Mononuclear cell (primary cell): ENCODE data around the gene C4orf51. TPM values are rescaled to one million over a fixed set of nuclear protein-coding genes. Genes with fewer than 3 reads are reported as not detected.
"Not testable (repeated sequence)": the region's sequence is repeated elsewhere in the genome, so short reads cannot be mapped to it uniquely, and the experiment has no call there.

ENCODE experiments used
- H3K27me3 ChIP-seq: 2 replicates; pipeline ENCODE4 v1.6.0; 2011; ENCODE audit warnings: low read length, control low read depth; ENCODE audit not compliant: insufficient read depth
- H3K4me1 ChIP-seq: 2 replicates; pipeline ENCODE4 v1.5.1; 2011; ENCODE audit warnings: mild to moderate bottlenecking, low read length, control low read depth; ENCODE audit not compliant: insufficient read depth
- H3K4me3 ChIP-seq: 2 replicates; pipeline ENCODE4 v1.5.1; 2011; ENCODE audit warnings: mild to moderate bottlenecking, low read length, moderate library complexity
- H3K9me3 ChIP-seq: 2 replicates; pipeline ENCODE4 v1.5.1; 2011; ENCODE audit warnings: low read depth, mild to moderate bottlenecking, control low read depth, low read length
- total RNA-seq: library from RNA; depleted of rRNA; stranded (reverse); fragments of >200 nt; gene quantifications from one replicate; pipeline ENCODE4 v1.2.3, GENCODE V29; 2012

Gene C4orf51
- not detected for total RNA-seq

- Histone ChIP-seq H3K4me1 (no peaks in the 10 kb centered on the region), H3K4me3 (no peak within 1 kb of the TSS), H3K9me3 (no peaks in the 10 kb centered on the region), H3K27me3 (no peaks in the 10 kb centered on the region)
Measured at GRCh38 chr4:145679991-145680455, at the start of gene C4orf51. Gene C4orf51, plus strand, starts transcription at chr4:145680146. Its CDS starts 58 bp downstream, at chr4:145680204.

DNA sequence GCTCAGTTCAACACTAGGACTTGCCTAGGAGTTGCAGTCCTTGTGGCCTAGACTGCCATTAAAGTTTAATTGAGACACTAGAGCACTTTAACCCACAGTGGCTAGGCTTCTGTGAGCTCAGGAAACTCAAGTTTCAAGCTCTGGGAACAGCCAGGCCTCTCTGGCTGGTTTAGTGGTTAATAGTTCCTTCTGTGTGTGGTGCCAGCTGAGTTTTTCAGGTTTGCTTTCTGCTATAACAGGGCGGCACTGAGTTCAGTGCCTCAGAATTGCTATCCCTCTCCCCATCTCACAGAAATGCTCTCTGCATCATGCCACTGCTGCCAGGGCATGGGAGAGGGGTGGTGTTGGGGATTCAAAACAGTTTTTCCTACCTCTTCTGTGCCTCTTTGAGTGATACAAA is 44.8 kb upstream of the C4orf51 start:
- H3K4me3 ChIP-seq, result no peak overlapping the region
- no peaks in the 10 kb centered on the region for H3K27me3 ChIP-seq
- no peaks in the 10 kb centered on the region for H3K4me1 ChIP-seq
- no peaks in the 10 kb centered on the region for H3K9me3 ChIP-seq

DNA sequence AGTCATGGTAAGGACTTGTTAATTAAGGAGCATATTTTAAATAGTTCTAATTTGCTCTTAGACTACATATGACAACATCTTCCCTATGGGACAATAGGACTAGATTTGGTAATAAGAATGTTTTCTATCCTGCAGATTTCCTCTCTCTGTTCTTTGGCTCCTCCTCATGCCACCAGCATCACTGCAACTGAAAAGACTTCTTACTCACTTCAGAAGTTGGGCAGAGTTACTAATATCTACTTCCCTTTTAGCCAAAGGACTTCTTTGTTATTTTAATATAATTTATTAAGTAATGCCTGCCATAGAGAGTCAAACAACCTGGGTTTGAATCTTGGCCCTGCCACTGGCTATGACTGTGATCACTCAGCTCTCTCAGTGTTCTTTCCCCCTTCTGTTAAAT is 44.3 kb upstream of the C4orf51 start:
- H3K9me3 ChIP-seq, result no peaks in the 10 kb centered on the region
- H3K4me3 ChIP-seq, result no peak overlapping the region
- H3K27me3 ChIP-seq, result no peaks in the 10 kb centered on the region
- H3K4me1 ChIP-seq, result no peaks in the 10 kb centered on the region

DNA sequence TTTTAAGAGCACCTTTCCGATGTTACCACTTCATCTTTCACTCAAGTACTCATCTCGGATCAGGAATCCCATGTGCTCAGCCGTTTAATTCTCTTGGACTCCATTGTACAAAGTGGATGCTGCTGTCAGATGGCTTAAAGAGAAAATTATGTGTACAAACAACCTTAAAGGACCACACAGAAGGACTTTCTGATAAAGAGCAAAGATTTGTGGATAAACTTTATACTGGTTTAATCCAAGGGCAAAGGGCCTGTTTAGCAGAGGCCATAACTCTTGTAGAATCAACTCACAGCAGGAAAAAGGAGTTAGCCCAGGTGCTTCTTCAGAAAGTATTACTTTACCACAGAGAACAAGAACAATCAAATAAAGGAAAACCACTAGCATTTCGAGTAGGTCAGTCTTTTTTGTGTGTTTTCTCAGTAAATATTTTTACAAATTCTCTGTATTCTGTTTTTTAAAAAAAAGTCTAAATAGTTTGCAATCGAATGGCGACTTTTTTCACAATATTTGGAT is 40.7 kb upstream of the C4orf51 start:
- H3K27me3 ChIP-seq, result no peaks in the 10 kb centered on the region
- no peaks in the 10 kb centered on the region for H3K4me1 ChIP-seq
- H3K4me3 ChIP-seq, result no peak overlapping the region
- no peaks in the 10 kb centered on the region for H3K9me3 ChIP-seq

GRCh38 chr4:145640236-145640635 is 39.7 kb upstream of the C4orf51 start:
- H3K9me3 ChIP-seq, H3K4me3 ChIP-seq, H3K27me3 ChIP-seq, H3K4me1 ChIP-seq: not testable (repeated sequence)

DNA sequence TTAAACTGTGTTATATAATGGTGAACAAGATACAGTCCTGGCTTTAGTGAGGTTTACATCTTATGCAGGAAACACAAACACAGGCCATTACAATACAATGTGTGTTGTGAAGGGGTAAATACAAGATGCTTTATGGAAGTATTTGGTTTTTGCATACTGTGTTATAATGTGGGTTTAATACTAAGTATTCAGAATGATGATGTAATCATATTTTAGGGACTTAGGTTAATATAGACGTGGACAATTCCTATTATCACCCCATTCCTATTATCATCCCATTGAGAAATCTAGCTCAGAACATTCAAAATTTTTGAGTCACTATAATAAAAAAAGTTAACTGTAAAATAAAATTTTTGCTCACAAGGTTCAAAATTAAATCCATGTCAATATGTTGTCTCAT is 36.7 kb upstream of the C4orf51 start:
- no peaks in the 10 kb centered on the region for H3K27me3 ChIP-seq
- no peaks in the 10 kb centered on the region for H3K4me1 ChIP-seq
- H3K4me3 ChIP-seq, result no peak overlapping the region
- no peaks in the 10 kb centered on the region for H3K9me3 ChIP-seq

GRCh38 chr4:145644699-145645098 is 35.2 kb upstream of the C4orf51 start:
- Histone ChIP-seq H3K9me3 (no peaks in the 10 kb centered on the region), H3K4me3 (no peak overlapping the region), H3K4me1 (no peaks in the 10 kb centered on the region), H3K27me3 (no peaks in the 10 kb centered on the region)

- Histone ChIP-seq H3K4me1 (no peaks in the 10 kb centered on the region), H3K4me3 (no peak overlapping the region), H3K9me3 (no peaks in the 10 kb centered on the region), H3K27me3 (no peaks in the 10 kb centered on the region)
Measured at GRCh38 chr4:145656156-145656555, 23.8 kb upstream of the C4orf51 start.

DNA sequence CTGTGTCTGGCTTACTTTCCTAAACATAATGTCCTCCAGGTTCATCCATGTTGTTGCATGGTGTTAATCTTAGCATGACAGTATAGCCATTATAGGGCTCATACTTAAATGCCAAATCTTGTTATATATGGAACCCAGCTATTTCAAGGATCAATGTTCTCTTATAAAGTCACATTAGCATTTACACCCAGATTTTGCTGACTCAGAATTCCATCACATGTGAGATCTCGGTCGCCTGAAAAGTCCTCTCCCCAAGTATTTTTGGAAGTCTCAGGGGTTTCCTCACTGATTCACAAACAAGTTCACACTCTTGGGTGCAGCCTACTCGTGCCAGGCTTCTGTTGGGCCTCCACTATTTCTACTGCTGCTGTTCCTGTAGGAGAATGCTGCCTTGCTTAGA is 19.9 kb upstream of the C4orf51 start:
- H3K27me3 ChIP-seq, result no peaks in the 10 kb centered on the region
- no peak overlapping the region for H3K4me3 ChIP-seq
- no peaks in the 10 kb centered on the region for H3K4me1 ChIP-seq
- no peaks in the 10 kb centered on the region for H3K9me3 ChIP-seq

DNA sequence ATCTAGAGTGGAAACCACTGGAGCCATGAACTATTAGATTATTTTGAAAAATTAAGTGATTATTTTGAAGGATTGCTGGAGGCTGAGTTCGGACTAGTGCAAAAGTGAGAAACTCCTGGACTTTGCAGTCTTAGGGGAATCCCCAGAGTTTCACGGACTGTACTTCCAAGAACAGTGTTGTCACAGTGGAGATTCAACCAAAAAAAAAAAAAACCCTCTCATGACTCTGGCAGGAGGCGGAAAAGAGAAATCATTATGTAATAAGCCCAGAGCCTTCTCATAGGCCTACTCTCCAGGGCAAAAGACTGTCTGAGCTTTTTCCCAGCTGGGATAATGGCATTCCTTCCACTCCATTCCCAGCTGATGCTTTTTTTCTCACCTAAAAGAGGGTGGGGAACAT is 16.8 kb upstream of the C4orf51 start:
- Histone ChIP-seq H3K4me1 (no peaks in the 10 kb centered on the region), H3K27me3 (no peaks in the 10 kb centered on the region), H3K4me3 (no peak overlapping the region), H3K9me3 (no peaks in the 10 kb centered on the region)

DNA sequence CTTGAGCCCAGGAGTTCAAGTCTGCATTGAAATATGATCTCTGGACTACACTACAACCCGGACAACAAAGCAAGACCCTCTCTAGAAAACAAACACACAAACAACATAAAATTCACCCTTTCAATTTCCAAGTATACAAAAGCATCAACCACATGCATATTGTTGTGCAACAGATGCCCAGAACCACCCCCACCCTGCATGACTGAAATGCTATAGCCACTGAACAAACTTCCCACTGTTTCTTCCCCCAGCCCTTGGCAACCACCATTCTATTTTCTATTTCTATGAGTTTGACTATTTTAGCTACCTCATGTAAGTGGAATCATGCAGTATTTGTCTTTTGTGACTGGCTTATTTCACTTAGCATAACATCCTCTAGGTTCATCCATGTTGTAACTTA is 14.2 kb upstream of the C4orf51 start:
- no peaks in the 10 kb centered on the region for H3K4me1 ChIP-seq
- no peaks in the 10 kb centered on the region for H3K27me3 ChIP-seq
- H3K9me3 ChIP-seq, result no peaks in the 10 kb centered on the region
- H3K4me3 ChIP-seq, result no peak overlapping the region

DNA sequence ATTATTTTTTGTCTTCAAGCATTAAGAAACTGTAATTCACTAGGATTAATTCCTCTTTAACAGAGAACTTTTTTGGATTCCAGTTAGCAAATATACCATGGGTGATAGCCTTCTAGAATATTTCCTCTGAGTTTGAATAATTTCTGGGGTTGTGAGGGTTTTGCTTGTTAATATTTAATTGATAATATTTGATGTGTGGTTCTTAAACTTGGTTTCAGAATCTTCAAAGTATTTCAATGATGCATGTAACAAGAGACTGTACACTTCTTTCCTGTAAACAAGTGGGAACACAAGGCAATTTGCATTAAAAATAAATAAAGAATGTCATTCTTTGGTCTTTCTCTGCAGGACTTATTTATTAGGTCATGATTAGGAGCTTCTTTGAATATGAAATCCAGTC is 9.5 kb upstream of the C4orf51 start:
- H3K27me3 ChIP-seq, result no peaks in the 10 kb centered on the region

GRCh38 chr4:145679520-145679919 is 426 bp upstream of the C4orf51 start:
- no peak overlapping the region for H3K4me3 ChIP-seq
- H3K27me3 ChIP-seq, result no peaks in the 10 kb centered on the region
- H3K9me3 ChIP-seq, result no peaks in the 10 kb centered on the region

More for the DNA sequence above, 9.5 kb upstream of the C4orf51 start:
- Histone ChIP-seq H3K4me3 (no peak overlapping the region), H3K4me1 (no peaks in the 10 kb centered on the region), H3K9me3 (no peaks in the 10 kb centered on the region)

GRCh38 chr4:145680902-145681301 is 956 bp downstream of the C4orf51 start:
- Histone ChIP-seq H3K4me1 (no peaks in the 10 kb centered on the region), H3K27me3 (no peaks in the 10 kb centered on the region), H3K9me3 (no peaks in the 10 kb centered on the region), H3K4me3 (no peak overlapping the region)

More at GRCh38 chr4:145679520-145679919, 426 bp upstream of the C4orf51 start:
- no peaks in the 10 kb centered on the region for H3K4me1 ChIP-seq

- H3K9me3 ChIP-seq, result no peaks in the 10 kb centered on the region
- no peaks in the 10 kb centered on the region for H3K4me1 ChIP-seq
- H3K4me3 ChIP-seq, result no peak overlapping the region
- H3K27me3 ChIP-seq, result no peaks in the 10 kb centered on the region
Measured at GRCh38 chr4:145681518-145681917, 1.6 kb downstream of the C4orf51 start.

- Histone ChIP-seq H3K27me3 (no peaks in the 10 kb centered on the region), H3K9me3 (no peaks in the 10 kb centered on the region), H3K4me3 (no peak overlapping the region), H3K4me1 (no peaks in the 10 kb centered on the region)
Measured at GRCh38 chr4:145681956-145682355, 2.0 kb downstream of the C4orf51 start.
